ENCODE data around the gene TAF4B.

Gene TAF4B

GRCh38 chr18:26383454-26384270, 157.4 kb downstream of the TAF4B start:
- no peak for DNase-seq (ENCODE audit: low read depth)

- no peak for DNase-seq (ENCODE audit: low read depth)
Observed at GRCh38 chr18:26386002-26386401, 159.8 kb downstream of the TAF4B start.

GRCh38 chr18:26386441-26386840, 160.2 kb downstream of the TAF4B start:
- DNase-seq (ENCODE audit: low read depth), result no peak

- DNase-seq (ENCODE audit: low read depth), result no peak
Observed at GRCh38 chr18:26394047-26394654, 167.9 kb downstream of the TAF4B start.

- no peak for DNase-seq (ENCODE audit: low read depth)
Observed at GRCh38 chr18:26397019-26397418, 170.8 kb downstream of the TAF4B start.

GRCh38 chr18:26403491-26403890, 177.2 kb downstream of the TAF4B start:
- no peak for DNase-seq (ENCODE audit: low read depth)

GRCh38 chr18:26405190-26405801, 179.1 kb downstream of the TAF4B start:
- no peak for DNase-seq (ENCODE audit: low read depth)

- DNase-seq (ENCODE audit: low read depth), result no peak
Observed at GRCh38 chr18:26406324-26406723, 180.1 kb downstream of the TAF4B start.

GRCh38 chr18:26406854-26407517, 180.7 kb downstream of the TAF4B start:
- DNase-seq (ENCODE audit: low read depth), result no peak

- no peak for DNase-seq (ENCODE audit: low read depth)
Observed at GRCh38 chr18:26407736-26408601, 181.7 kb downstream of the TAF4B start.

GRCh38 chr18:26409091-26409490, 182.8 kb downstream of the TAF4B start:
- DNase-seq (ENCODE audit: low read depth), result no peak

GRCh38 chr18:26414901-26415440, 188.7 kb downstream of the TAF4B start:
- DNase-seq (ENCODE audit: low read depth), result no peak

- DNase-seq (ENCODE audit: low read depth), result no peak
Observed at GRCh38 chr18:26415631-26416030, 189.4 kb downstream of the TAF4B start.

GRCh38 chr18:26416652-26417150, 190.5 kb downstream of the TAF4B start:
- no peak for DNase-seq (ENCODE audit: low read depth)

GRCh38 chr18:26417190-26417589, 190.9 kb downstream of the TAF4B start:
- no peak for DNase-seq (ENCODE audit: low read depth)

GRCh38 chr18:26418225-26418624, 192.0 kb downstream of the TAF4B start:
- no peak for DNase-seq (ENCODE audit: low read depth)

GRCh38 chr18:26419746-26420145, 193.5 kb downstream of the TAF4B start:
- DNase-seq (ENCODE audit: low read depth), result no peak

GRCh38 chr18:26421503-26421902, 195.3 kb downstream of the TAF4B start:
- DNase-seq (ENCODE audit: low read depth), result no peak

- DNase-seq (ENCODE audit: low read depth), result no peak
Observed at GRCh38 chr18:26421931-26422330, 195.7 kb downstream of the TAF4B start.

- no peak for DNase-seq (ENCODE audit: low read depth)
Observed at GRCh38 chr18:26422472-26423162, 196.4 kb downstream of the TAF4B start.

Data from T follicular helper cell (primary cell).